GM12865 (cell line): ENCODE measurements around the gene ABCB1.
A peak's percentile ranks its signal among the peaks of the same experiment; 100 is the strongest.

Experiments used
- DNase-seq: peaks from one replicate; pipeline ENCODE4 v3.0.0; 2010; ENCODE audit warnings: low read depth
- H3K4me3 ChIP-seq: 2 replicates; pipeline ENCODE4 v1.5.1; 2011; ENCODE audit warnings: mild to moderate bottlenecking, low read depth, low read length, control low read depth
- CTCF ChIP-seq: IDR thresholded peaks from 2 replicates; pipeline ENCODE4 v1.5.1; 2011; ENCODE audit warnings: low read length, control low read depth, low read depth, inconsistent platforms; ENCODE audit not compliant: insufficient read depth; ENCODE audit errors: missing control alignments

ABCB1 gene

GRCh38 chr7:87600130-87601124, at the start of gene ABCB1:
Gene ABCB1, minus strand, starts transcription at chr7:87600884. Its CDS starts 700 bp downstream, at chr7:87600184.
- H3K4me3 ChIP-seq = peak within 1 kb of the TSS; percentile 53
- peak; percentile 66 for DNase-seq
- no peak for TF ChIP-seq CTCF

GRCh38 chr7:87648316-87648715, 47.6 kb upstream of the ABCB1 start:
- DNase-seq = no peak
- H3K4me3 ChIP-seq = no peak overlapping the region
- TF ChIP-seq CTCF = no peak

GRCh38 chr7:87645446-87645845, 44.8 kb upstream of the ABCB1 start:
- no peak for DNase-seq
- no peak overlapping the region for H3K4me3 ChIP-seq
- no peak for TF ChIP-seq CTCF

- no peak for TF ChIP-seq CTCF
- H3K4me3 ChIP-seq = no peak overlapping the region
- no peak for DNase-seq
Measured at GRCh38 chr7:87635921-87636320, 35.2 kb upstream of the ABCB1 start.

- peak; percentile 30 for DNase-seq
- H3K4me3 ChIP-seq = peak overlapping the region; percentile 84
- TF ChIP-seq CTCF = no peak
Measured at GRCh38 chr7:87628780-87629569, 28.3 kb upstream of the ABCB1 start.

- peak overlapping the region; percentile 84 for H3K4me3 ChIP-seq
- DNase-seq = no peak
- TF ChIP-seq CTCF = no peak
Measured at GRCh38 chr7:87627634-87627994, 26.9 kb upstream of the ABCB1 start.
